K562 (cell line): ENCODE results near the gene FOXO3. TPM values are rescaled to one million over a fixed set of nuclear protein-coding genes. Genes with fewer than 3 reads are reported as not detected.

Experiments used
- ATAC-seq: fragments of 200-7000 bp; cut with Tn5 transposase; 3 replicates; pipeline ENCODE4 v1.9.1; 2020; ENCODE audit warnings: moderate library complexity
- BruUV-seq: library from RNA; stranded (reverse); fragments of 400-500 nt; replicated peaks from 2 replicates; lab custom pipeline; 2021; lab: Mats Ljungman, UMichigan
- CTCF ChIA-PET: fragments of 300-600 bp; formaldehyde crosslinking; extraction: SDS; loops from one replicate; lab custom pipeline; 2021; ENCODE audit warnings: low intra/inter-chr PET ratio; lab: Yijun Ruan, JAX
- POLR2A ChIA-PET: fragments of 300-600, 350-650 bp; sonication (Branson Sonifier 250); formaldehyde crosslinking; extraction: SDS; loops from one replicate; lab custom pipeline; 2021; ENCODE audit warnings: antibody characterized with exemption, inconsistent platforms; lab: Yijun Ruan, JAX
- DNase-seq, 4 experiments: peaks; one replicate each; pipeline versions ENCODE4 v3.0.0 to v3.0.0-alpha.2; 2011 to 2018; ENCODE audit warnings: low spot score in 3 of 4, mixed read lengths in 3 of 4; ENCODE audit errors: extremely low read depth in 1 of 4
- FAIRE-seq: peaks from 2 replicates; lab custom pipeline; 2011; peaks lifted over from hg19 to GRCh38; lab: Jason Lieb, UNC
- H2AFZ ChIP-seq: 2 replicates; pipeline ENCODE4 v1.6.0; 2011; ENCODE audit warnings: low read depth, low read length, control low read depth, inconsistent platforms
- H3K27ac ChIP-seq: fragments of 200-600 bp; 3 replicates; pipeline ENCODE4 v1.8.0; 2011; ENCODE audit warnings: low read depth, mild to moderate bottlenecking, control low read depth, inconsistent platforms, low read length, moderate library complexity, mixed read lengths; ENCODE audit errors: extremely low read depth
- H3K27me3 ChIP-seq, 2 experiments: fragments of 300-600 bp in 1 of 2; 2 replicates in 1 of 2; 3 replicates in 1 of 2; pipeline versions ENCODE4 v1.6.0 to v1.8.0; 2011; ENCODE audit warnings: inconsistent platforms in 2 of 2, low read length in 2 of 2, mild to moderate bottlenecking in 1 of 2, mixed read lengths in 1 of 2, moderate library complexity in 1 of 2; ENCODE audit not compliant: control insufficient read depth in 2 of 2, insufficient read depth in 2 of 2
- H3K36me3 ChIP-seq: fragments of 300-600 bp; 3 replicates; pipeline ENCODE4 v1.8.0; 2011; ENCODE audit warnings: mild to moderate bottlenecking, low read length, inconsistent platforms; ENCODE audit not compliant: control insufficient read depth, insufficient read depth
- H3K4me1 ChIP-seq, 2 experiments: fragments of 200-600 bp in 1 of 2; replicated peaks in 1 of 2; 2 replicates in 1 of 2; 3 replicates in 1 of 2; pipeline versions ENCODE4 v1.5.1 to v1.8.0; 2011; ENCODE audit warnings: inconsistent platforms in 2 of 2, low read length in 2 of 2, mild to moderate bottlenecking in 1 of 2, mixed read lengths in 1 of 2, moderate library complexity in 1 of 2; ENCODE audit not compliant: control insufficient read depth in 2 of 2, insufficient read depth in 2 of 2
- H3K4me2 ChIP-seq: 2 replicates; pipeline ENCODE4 v1.6.1; 2011; ENCODE audit warnings: low read length, control low read depth, inconsistent platforms, mixed read lengths; ENCODE audit not compliant: insufficient read depth
- H3K4me3 ChIP-seq: fragments of 200-600 bp; sonication (generic), shearing (Covaris generic); 2 replicates; pipeline ENCODE4 v1.5.1; 2016; ENCODE audit warnings: control low read depth, inconsistent platforms
- H3K79me2 ChIP-seq: fragments of 200-600 bp; 3 replicates; pipeline ENCODE4 v1.8.0; 2011; ENCODE audit warnings: low read length, inconsistent platforms; ENCODE audit not compliant: control insufficient read depth, insufficient read depth
- H3K9ac ChIP-seq, 2 experiments: 2 replicates each; pipeline versions ENCODE4 v1.6.0 to v1.6.1; 2011; ENCODE audit warnings: low read depth in 2 of 2, low read length in 2 of 2, control low read depth in 1 of 2, inconsistent platforms in 1 of 2, mild to moderate bottlenecking in 1 of 2, mixed read lengths in 1 of 2; ENCODE audit not compliant: insufficient read depth in 1 of 2
- H3K9me1 ChIP-seq: one replicate; pipeline ENCODE4 v1.6.0; 2011; ENCODE audit warnings: inconsistent platforms, mild to moderate bottlenecking, low read length, moderate library complexity; ENCODE audit not compliant: control insufficient read depth, insufficient read depth
- H3K9me3 ChIP-seq: replicated peaks from 2 replicates; pipeline ENCODE4 v1.5.1; 2011; ENCODE audit warnings: low read depth, low read length, inconsistent platforms; ENCODE audit not compliant: control insufficient read depth, insufficient read depth
- H4K20me1 ChIP-seq: replicated peaks from 2 replicates; pipeline ENCODE4 v1.6.1; 2011; ENCODE audit warnings: low read length, inconsistent platforms, mixed read lengths; ENCODE audit not compliant: control insufficient read depth, insufficient read depth
- DPF2 ChIP-seq: fragments of 450-650 bp; IDR thresholded peaks from 2 replicates; pipeline ENCODE4 v1.6.1; 2016
- ETS1 ChIP-seq: conservative IDR thresholded peaks from 2 replicates; pipeline ENCODE4 v1.6.1; 2011; ENCODE audit warnings: low read depth, mild to moderate bottlenecking, low read length; ENCODE audit not compliant: control insufficient read depth
- HDAC2 ChIP-seq: fragments of 450-650 bp; IDR thresholded peaks from 2 replicates; pipeline ENCODE4 v1.6.1; 2016; ENCODE audit warnings: mild to moderate bottlenecking
- KDM5B ChIP-seq: fragments of 200-600 bp; sonication (generic); IDR thresholded peaks from 2 replicates; pipeline ENCODE4 v1.6.1; 2012; ENCODE audit warnings: low read depth, mild to moderate bottlenecking, moderate library complexity, low read length, control low read depth, inconsistent platforms; ENCODE audit not compliant: insufficient replicate concordance
- MEF2D ChIP-seq: conservative IDR thresholded peaks from 2 replicates; pipeline ENCODE4 v1.6.1; 2016; ENCODE audit warnings: low read depth, missing genetic modification characterization, missing compliant biosample characterization
- POLR2H ChIP-seq: IDR thresholded peaks from 2 replicates; pipeline ENCODE4 v1.6.1; 2016; ENCODE audit warnings: missing genetic modification characterization, low read depth, mild to moderate bottlenecking, control low read depth, missing compliant biosample characterization, moderate library complexity
- POLR3A ChIP-seq: IDR thresholded peaks from 2 replicates; pipeline ENCODE4 v1.6.1; 2011; ENCODE audit warnings: borderline replicate concordance, mild to moderate bottlenecking, moderate library complexity; ENCODE audit not compliant: insufficient read length, insufficient read depth; ENCODE audit errors: extremely low read depth
- RFX5 ChIP-seq: IDR thresholded peaks from 2 replicates; pipeline ENCODE4 v1.6.1; 2011; ENCODE audit warnings: low read depth, mild to moderate bottlenecking, improper control_type of control experiment, low read length
- SIN3A ChIP-seq, 2 experiments: fragments of 150-350 bp in 1 of 2; IDR thresholded peaks; 2 replicates each; pipeline ENCODE4 v1.6.1; 2011 to 2016; ENCODE audit warnings: borderline replicate concordance in 2 of 2, low read depth in 2 of 2, low read length in 2 of 2, mild to moderate bottlenecking in 2 of 2, moderate library complexity in 2 of 2; ENCODE audit not compliant: control insufficient read depth in 1 of 2
- STAG1 ChIP-seq: sonication (generic); formaldehyde crosslinking; IDR thresholded peaks from 2 replicates; pipeline ENCODE4 v1.5.0; 2020; ENCODE audit warnings: missing genetic modification reagents, borderline replicate concordance
- USF1 ChIP-seq: sonication (generic); formaldehyde crosslinking; IDR thresholded peaks from 2 replicates; pipeline ENCODE4 v1.9.0; 2022; ENCODE audit warnings: mild to moderate bottlenecking, missing genetic modification reagents
- ZBTB33 ChIP-seq: sonication (generic); formaldehyde crosslinking; IDR thresholded peaks from 2 replicates; pipeline ENCODE4 v1.8.1; 2023; ENCODE audit warnings: mild to moderate bottlenecking, missing genetic modification reagents
- ZBTB7A ChIP-seq: IDR thresholded peaks from 2 replicates; pipeline ENCODE4 v1.6.1; 2011; ENCODE audit warnings: low read depth, mild to moderate bottlenecking, low read length, moderate library complexity, borderline replicate concordance; ENCODE audit not compliant: control insufficient read depth
- ZNF398 ChIP-seq: fragments of 250-450 bp; sonication (Bioruptor Pico); IDR thresholded peaks from 2 replicates; pipeline ENCODE4 v1.8.0; 2021; ENCODE audit warnings: moderate library complexity, mild to moderate bottlenecking, inconsistent platforms
- ZNF583 ChIP-seq: fragments of 250-450 bp; sonication (Bioruptor Pico); IDR thresholded peaks from 2 replicates; pipeline ENCODE4 v1.4.0; 2020
- WGBS: fragments of 100-300 bp; shearing (Covaris generic); methylation state at CpG from one replicate; pipeline ENCODE4 v1.1.6; 2016; ENCODE audit warnings: low coverage, mixed read lengths; ENCODE audit not compliant: insufficient coverage; ENCODE audit errors: missing lambda C conversion rate; 5-methylcytosine and 5-hydroxymethylcytosine counted together
- in situ Hi-C: fragments of 300-500 bp; cut with MboI; formaldehyde crosslinking; loops from 4 replicates; pipeline ENCODE4 v1.15.0; 2018; ENCODE audit warnings: inconsistent platforms, mixed read lengths
- intact Hi-C: fragments of 100-400 bp; cut with micrococcal nuclease; formaldehyde crosslinking; loops from 2 replicates; pipeline ENCODE4 v1.14.2; 2022
- polyA plus RNA-seq, 8 experiments: library from polyadenylated mRNA; depleted of rRNA in 4 of 8; stranded (reverse) in 5 of 8; unstranded in 3 of 8; fragments of >200 nt; fragmentation: Nextera tagmentation in 2 of 8; fragmentation: Illumina TruSeq in 1 of 8; extraction: Ambion mirVana in 2 of 8; extraction: Trizol in 1 of 8; gene quantifications; 2 replicates each; pipeline versions ENCODE4 v1.2.1 to v1.2.3, GENCODE V29; 2011 to 2014; ENCODE audit warnings: inconsistent platforms in 1 of 8, missing spikeins in 1 of 8
- total RNA-seq, 7 experiments: library from RNA; depleted of rRNA in 6 of 7; stranded (reverse); fragments of >200 nt in 6 of 7; fragmentation: Illumina TruSeq in 2 of 7; extraction: Trizol in 2 of 7; gene quantifications; 2 replicates each; pipeline versions ENCODE4 v1.2.1 to v1.2.3, GENCODE V29; 2011 to 2021; ENCODE audit warnings: low replicate concordance in 1 of 7

The FOXO3 gene
- total and polyA plus RNA-seq, 9 of the 15 experiments (the other 6 are each of a cell fraction or from before 2014, with no cell fraction given) = 3.0 to 14.6 (median 6.0) TPM

GRCh38 chr6:108556866-108557493, 3.7 kb upstream of the FOXO3 start:
- H3K4me2 ChIP-seq = peak overlapping the region; percentile 87
- H2AFZ ChIP-seq = peak overlapping the region; percentile 95
- H3K9ac ChIP-seq = peak overlapping the region; percentile 88 to 97
- no peak for FAIRE-seq
- no TSS peak for BruUV-seq
- in situ Hi-C loops (no loop called here), intact Hi-C loops (loop anchor here (5.0 kb wide), 2 partner anchors 280 to 515 kb away; no protein-coding TSS in a partner anchor)
- peaks cover 8% of the 10 kb centered on the region; the same call in 2 of the 3 replicates for H3K79me2 ChIP-seq
- CTCF ChIA-PET = no interaction called here
- DNase-seq = no peak
- no peaks in the 10 kb centered on the region for H3K27me3 ChIP-seq
- H3K9me1 ChIP-seq = no peaks in the 10 kb centered on the region
- ATAC-seq = no peak
- peaks cover 11 to 36% of the 10 kb centered on the region in 2 experiments for H3K4me1 ChIP-seq
- POLR2A ChIA-PET = interaction anchor here (0.9 to 3.4 kb wide), 6 partner anchors 11 to 301 kb away, joined by 3 to 17 read pairs (median 6); partner anchors contain the start of gene ARMC2
- peak overlapping the region; percentile 99 for H3K27ac ChIP-seq
- WGBS = 71% methylated on average over 16 of the region's 16 CpGs
- H4K20me1 ChIP-seq = no peaks in the 10 kb centered on the region; the same call in 1 of the 2 replicates
- H3K9me3 ChIP-seq = no peaks in the 10 kb centered on the region
- H3K36me3 ChIP-seq = no peaks in the 10 kb centered on the region
- H3K4me3 ChIP-seq = peak overlapping the region; percentile 82
- TF ChIP-seq ZNF583 (CRISPR knock-in tag) (no peak), STAG1 (CRISPR knock-in tag) (0 out of 2 replicates have a peak, but pooled peaks have one; percentile 9), HDAC2 (no peak), ZNF398 (CRISPR knock-in tag) (no peak), DPF2 (no peak), KDM5B (peak; percentile 48), ETS1 (0 out of 2 replicates have a peak, but pooled peaks have one; percentile 28), MEF2D (tag) (no peak), ZBTB33 (CRISPR knock-in tag) (no peak), POLR3A (no peak), ZBTB7A (0 out of 2 replicates have a peak, but pooled peaks have one; percentile 35), RFX5 (no peak), SIN3A (IDR thresholded peaks at IDR 0.05; ENCODE audit: borderline replicate concordance in 2 of 2, control insufficient read depth in 1 of 2, low read depth in 2 of 2, low read length in 2 of 2) (no peak), POLR2H (tag) (no peak), USF1 (CRISPR knock-in tag) (peak; percentile 32; the same call in 1 of the 2 replicates)
